Measurements from ENCODE around the gene BPIFA3. TPM values are rescaled to one million over a fixed set of nuclear protein-coding genes. Genes with fewer than 3 reads are reported as not detected.

The BPIFA3 gene
- total and polyA plus RNA-seq, 2 of the 8 experiments (the other 6 are each of a cell fraction or from before 2014, with no cell fraction given): not detected

DNA sequence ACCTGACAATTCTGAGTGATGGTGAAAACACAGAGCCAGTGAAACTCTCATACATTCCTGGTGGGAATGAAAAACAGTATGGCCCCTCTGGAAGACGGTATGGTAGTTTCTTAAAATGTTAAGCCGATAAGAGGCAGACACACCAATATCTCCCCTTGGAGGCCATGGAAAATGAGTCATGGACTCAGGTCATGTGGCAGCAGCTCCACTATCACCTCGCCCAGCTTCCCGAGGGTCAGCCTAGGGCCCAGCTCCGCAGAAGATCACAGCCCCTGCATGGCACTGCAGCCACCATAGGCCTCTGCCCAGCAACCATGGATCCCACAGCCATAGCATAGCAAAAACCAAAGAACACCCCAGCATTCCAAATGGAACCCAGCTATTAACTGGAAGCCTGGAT is 40.1 kb downstream of the BPIFA3 start (continued):
- TF ChIP-seq, protein P1, sequence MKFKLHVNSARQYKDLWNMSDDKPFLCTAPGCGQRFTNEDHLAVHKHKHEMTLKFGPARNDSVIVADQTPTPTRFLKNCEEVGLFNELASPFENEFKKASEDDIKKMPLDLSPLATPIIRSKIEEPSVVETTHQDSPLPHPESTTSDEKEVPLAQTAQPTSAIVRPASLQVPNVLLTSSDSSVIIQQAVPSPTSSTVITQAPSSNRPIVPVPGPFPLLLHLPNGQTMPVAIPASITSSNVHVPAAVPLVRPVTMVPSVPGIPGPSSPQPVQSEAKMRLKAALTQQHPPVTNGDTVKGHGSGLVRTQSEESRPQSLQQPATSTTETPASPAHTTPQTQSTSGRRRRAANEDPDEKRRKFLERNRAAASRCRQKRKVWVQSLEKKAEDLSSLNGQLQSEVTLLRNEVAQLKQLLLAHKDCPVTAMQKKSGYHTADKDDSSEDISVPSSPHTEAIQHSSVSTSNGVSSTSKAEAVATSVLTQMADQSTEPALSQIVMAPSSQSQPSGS (IDR thresholded peaks at IDR 0.05; ENCODE audit: low read length): no peak

Data from H1 (cell line).